Measurements from ENCODE around the gene SERPINA7. TPM values are rescaled to one million over a fixed set of nuclear protein-coding genes. Genes with fewer than 3 reads are reported as not detected.

Gene SERPINA7
- total and polyA plus RNA-seq, 10 of the 15 experiments (the other 5 are each of a cell fraction or from before 2014, with no cell fraction given) = not detected

DNA sequence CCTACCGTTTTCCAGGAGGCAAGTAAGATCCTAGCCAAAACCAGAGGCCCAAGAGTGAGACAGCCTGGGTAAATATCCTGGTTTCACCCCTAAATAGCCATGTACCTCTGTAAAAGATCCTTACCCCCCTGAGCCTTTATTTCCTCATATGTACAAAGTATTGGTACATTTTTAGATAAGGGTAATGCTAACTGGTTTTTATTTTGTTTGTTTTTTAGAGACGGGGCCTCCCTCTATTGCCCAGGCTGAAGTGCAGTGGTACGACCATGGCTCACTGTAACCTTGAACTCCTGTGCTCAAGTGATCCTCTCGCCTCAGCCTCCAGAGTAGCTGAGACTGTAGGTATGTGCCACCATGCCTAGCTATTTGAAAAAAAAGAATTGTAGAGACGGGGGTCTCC lies 29.4 kb downstream of the SERPINA7 start:
- POLR2A ChIA-PET = no interaction called here
- CTCF ChIA-PET = no interaction called here
- RAD21 ChIA-PET (ENCODE audit: unreplicated experiment) = no interaction called here
- DNase-seq (ENCODE audit: low read depth, low spot score) (no peak), ATAC-seq (no peak), FAIRE-seq (no peak)
- H3K79me2 ChIP-seq (ENCODE audit: control insufficient read depth, insufficient read depth, low read length) = no peaks in the 10 kb centered on the region
- no peak overlapping the region for H3K4me3 ChIP-seq
- intact Hi-C loops (cut with micrococcal nuclease; ENCODE audit: unreplicated experiment) = no loop called here
- no peaks in the 10 kb centered on the region; the same call in 1 of the 3 replicates for H3K9me3 ChIP-seq (replicated peaks; ENCODE audit: control insufficient read depth, insufficient read depth, low read length)
- in situ Hi-C loops (cut with MboI) = no loop called here
- no peaks in the 10 kb centered on the region for H3K27me3 ChIP-seq (replicated peaks in 1 of 2; ENCODE audit: control insufficient read depth in 2 of 2, insufficient read depth in 2 of 2, low read length in 1 of 2)
- no peak overlapping the region for H2AFZ ChIP-seq (ENCODE audit: control insufficient read depth, low read depth, low read length)
- H3K4me2 ChIP-seq (ENCODE audit: control insufficient read depth, insufficient read depth) = no peak overlapping the region
- SMC1A ChIA-PET (ENCODE audit: uncharacterized antibody, unreplicated experiment) = no interaction called here
- no peak overlapping the region for H3K9ac ChIP-seq (ENCODE audit: control insufficient read depth, insufficient read depth, low read length)
- H3K27ac ChIP-seq (ENCODE audit: control insufficient read depth, insufficient read depth) = no peak overlapping the region
- no peaks in the 10 kb centered on the region for H3K36me3 ChIP-seq (ENCODE audit: control insufficient read depth in 2 of 2, insufficient read depth in 2 of 2, low read length in 1 of 2)
- BruUV-seq (replicated peaks) = no TSS peak
- TF ChIP-seq MXI1 (IDR thresholded peaks at IDR 0.05; ENCODE audit: low read depth, low read length) (no peak), ZBED1 (IDR thresholded peaks at IDR 0.05; ENCODE audit: borderline replicate concordance) (no peak), STAT3 (IDR thresholded peaks at IDR 0.05; ENCODE audit: low read depth, low read length) (no peak), BMI1 (IDR thresholded peaks at IDR 0.05; ENCODE audit: borderline replicate concordance) (no peak), SUZ12 (IDR thresholded peaks at IDR 0.05; ENCODE audit: unreplicated experiment) (no peak), ZNF217 (IDR thresholded peaks at IDR 0.05) (no peak)
- TF ChIP-seq, protein P1, sequence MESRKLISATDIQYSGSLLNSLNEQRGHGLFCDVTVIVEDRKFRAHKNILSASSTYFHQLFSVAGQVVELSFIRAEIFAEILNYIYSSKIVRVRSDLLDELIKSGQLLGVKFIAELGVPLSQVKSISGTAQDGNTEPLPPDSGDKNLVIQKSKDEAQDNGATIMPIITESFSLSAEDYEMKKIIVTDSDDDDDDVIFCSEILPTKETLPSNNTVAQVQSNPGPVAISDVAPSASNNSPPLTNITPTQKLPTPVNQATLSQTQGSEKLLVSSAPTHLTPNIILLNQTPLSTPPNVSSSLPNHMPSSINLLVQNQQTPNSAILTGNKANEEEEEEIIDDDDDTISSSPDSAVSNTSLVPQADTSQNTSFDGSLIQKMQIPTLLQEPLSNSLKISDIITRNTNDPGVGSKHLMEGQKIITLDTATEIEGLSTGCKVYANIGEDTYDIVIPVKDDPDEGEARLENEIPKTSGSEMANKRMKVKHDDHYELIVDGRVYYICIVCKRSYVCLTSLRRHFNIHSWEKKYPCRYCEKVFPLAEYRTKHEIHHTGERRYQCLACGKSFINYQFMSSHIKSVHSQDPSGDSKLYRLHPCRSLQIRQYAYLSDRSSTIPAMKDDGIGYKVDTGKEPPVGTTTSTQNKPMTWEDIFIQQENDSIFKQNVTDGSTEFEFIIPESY (IDR thresholded peaks at IDR 0.05) = no peak
- TF ChIP-seq, protein P2, sequence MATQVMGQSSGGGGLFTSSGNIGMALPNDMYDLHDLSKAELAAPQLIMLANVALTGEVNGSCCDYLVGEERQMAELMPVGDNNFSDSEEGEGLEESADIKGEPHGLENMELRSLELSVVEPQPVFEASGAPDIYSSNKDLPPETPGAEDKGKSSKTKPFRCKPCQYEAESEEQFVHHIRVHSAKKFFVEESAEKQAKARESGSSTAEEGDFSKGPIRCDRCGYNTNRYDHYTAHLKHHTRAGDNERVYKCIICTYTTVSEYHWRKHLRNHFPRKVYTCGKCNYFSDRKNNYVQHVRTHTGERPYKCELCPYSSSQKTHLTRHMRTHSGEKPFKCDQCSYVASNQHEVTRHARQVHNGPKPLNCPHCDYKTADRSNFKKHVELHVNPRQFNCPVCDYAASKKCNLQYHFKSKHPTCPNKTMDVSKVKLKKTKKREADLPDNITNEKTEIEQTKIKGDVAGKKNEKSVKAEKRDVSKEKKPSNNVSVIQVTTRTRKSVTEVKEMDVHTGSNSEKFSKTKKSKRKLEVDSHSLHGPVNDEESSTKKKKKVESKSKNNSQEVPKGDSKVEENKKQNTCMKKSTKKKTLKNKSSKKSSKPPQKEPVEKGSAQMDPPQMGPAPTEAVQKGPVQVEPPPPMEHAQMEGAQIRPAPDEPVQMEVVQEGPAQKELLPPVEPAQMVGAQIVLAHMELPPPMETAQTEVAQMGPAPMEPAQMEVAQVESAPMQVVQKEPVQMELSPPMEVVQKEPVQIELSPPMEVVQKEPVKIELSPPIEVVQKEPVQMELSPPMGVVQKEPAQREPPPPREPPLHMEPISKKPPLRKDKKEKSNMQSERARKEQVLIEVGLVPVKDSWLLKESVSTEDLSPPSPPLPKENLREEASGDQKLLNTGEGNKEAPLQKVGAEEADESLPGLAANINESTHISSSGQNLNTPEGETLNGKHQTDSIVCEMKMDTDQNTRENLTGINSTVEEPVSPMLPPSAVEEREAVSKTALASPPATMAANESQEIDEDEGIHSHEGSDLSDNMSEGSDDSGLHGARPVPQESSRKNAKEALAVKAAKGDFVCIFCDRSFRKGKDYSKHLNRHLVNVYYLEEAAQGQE (IDR thresholded peaks at IDR 0.05; ENCODE audit: low read depth, low read length) = no peak
- TF ChIP-seq, protein P3, sequence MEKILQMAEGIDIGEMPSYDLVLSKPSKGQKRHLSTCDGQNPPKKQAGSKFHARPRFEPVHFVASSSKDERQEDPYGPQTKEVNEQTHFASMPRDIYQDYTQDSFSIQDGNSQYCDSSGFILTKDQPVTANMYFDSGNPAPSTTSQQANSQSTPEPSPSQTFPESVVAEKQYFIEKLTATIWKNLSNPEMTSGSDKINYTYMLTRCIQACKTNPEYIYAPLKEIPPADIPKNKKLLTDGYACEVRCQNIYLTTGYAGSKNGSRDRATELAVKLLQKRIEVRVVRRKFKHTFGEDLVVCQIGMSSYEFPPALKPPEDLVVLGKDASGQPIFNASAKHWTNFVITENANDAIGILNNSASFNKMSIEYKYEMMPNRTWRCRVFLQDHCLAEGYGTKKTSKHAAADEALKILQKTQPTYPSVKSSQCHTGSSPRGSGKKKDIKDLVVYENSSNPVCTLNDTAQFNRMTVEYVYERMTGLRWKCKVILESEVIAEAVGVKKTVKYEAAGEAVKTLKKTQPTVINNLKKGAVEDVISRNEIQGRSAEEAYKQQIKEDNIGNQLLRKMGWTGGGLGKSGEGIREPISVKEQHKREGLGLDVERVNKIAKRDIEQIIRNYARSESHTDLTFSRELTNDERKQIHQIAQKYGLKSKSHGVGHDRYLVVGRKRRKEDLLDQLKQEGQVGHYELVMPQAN (conservative IDR thresholded peaks at IDR 0.05) = no peak
- TF ChIP-seq, protein P4, sequence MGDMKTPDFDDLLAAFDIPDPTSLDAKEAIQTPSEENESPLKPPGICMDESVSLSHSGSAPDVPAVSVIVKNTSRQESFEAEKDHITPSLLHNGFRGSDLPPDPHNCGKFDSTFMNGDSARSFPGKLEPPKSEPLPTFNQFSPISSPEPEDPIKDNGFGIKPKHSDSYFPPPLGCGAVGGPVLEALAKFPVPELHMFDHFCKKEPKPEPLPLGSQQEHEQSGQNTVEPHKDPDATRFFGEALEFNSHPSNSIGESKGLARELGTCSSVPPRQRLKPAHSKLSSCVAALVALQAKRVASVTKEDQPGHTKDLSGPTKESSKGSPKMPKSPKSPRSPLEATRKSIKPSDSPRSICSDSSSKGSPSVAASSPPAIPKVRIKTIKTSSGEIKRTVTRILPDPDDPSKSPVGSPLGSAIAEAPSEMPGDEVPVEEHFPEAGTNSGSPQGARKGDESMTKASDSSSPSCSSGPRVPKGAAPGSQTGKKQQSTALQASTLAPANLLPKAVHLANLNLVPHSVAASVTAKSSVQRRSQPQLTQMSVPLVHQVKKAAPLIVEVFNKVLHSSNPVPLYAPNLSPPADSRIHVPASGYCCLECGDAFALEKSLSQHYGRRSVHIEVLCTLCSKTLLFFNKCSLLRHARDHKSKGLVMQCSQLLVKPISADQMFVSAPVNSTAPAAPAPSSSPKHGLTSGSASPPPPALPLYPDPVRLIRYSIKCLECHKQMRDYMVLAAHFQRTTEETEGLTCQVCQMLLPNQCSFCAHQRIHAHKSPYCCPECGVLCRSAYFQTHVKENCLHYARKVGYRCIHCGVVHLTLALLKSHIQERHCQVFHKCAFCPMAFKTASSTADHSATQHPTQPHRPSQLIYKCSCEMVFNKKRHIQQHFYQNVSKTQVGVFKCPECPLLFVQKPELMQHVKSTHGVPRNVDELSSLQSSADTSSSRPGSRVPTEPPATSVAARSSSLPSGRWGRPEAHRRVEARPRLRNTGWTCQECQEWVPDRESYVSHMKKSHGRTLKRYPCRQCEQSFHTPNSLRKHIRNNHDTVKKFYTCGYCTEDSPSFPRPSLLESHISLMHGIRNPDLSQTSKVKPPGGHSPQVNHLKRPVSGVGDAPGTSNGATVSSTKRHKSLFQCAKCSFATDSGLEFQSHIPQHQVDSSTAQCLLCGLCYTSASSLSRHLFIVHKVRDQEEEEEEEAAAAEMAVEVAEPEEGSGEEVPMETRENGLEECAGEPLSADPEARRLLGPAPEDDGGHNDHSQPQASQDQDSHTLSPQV (IDR thresholded peaks at IDR 0.05) = no peak
- no peaks in the 10 kb centered on the region for H3K4me1 ChIP-seq (ENCODE audit: control insufficient read depth, insufficient read depth, low read length)
- WGBS (ENCODE audit: insufficient coverage, insufficient replicate concordance, low lambda C conversion rate, missing lambda C conversion rate) = 17% methylated on average over 5 of the region's 5 CpGs
- no peaks in the 10 kb centered on the region for H4K20me1 ChIP-seq (ENCODE audit: control insufficient read depth, insufficient read depth)
